Skin epidermis (tissue), 12 donors: ENCODE data around the gene ZNF385A.

Experiments used
- H3K27ac ChIP-seq, 21 experiments: fragments of 200-600 bp; sonication (generic) in 11 of 21; one replicate each; pipeline ENCODE4 v1.5.0; 2020; ENCODE audit warnings: mild to moderate bottlenecking in 3 of 21, inconsistent platforms in 2 of 21, moderate library complexity in 2 of 21
- H3K4me3 ChIP-seq, 7 experiments: fragments of 200-600 bp; sonication (generic) in 2 of 7; one replicate each; pipeline ENCODE4 v1.5.0; 2020; ENCODE audit warnings: inconsistent platforms in 2 of 7, mild to moderate bottlenecking in 2 of 7, moderate library complexity in 1 of 7

ZNF385A gene

GRCh38 chr12:54397157-54397556, 12.6 kb upstream of the ZNF385A start:
- Histone ChIP-seq H3K27ac (no peak overlapping the region), H3K4me3 (no peak overlapping the region)

- Histone ChIP-seq H3K27ac (peak overlapping the region in 1 of 21 experiments; percentile 20), H3K4me3 (no peak overlapping the region)
Observed at GRCh38 chr12:54395545-54395944, 11.0 kb upstream of the ZNF385A start.

GRCh38 chr12:54394986-54395385, 10.5 kb upstream of the ZNF385A start:
- Histone ChIP-seq H3K4me3 (no peak overlapping the region), H3K27ac (no peak overlapping the region)

- H3K4me3 ChIP-seq = no peak overlapping the region
- H3K27ac ChIP-seq = peak overlapping the region in 10 of 21 experiments; percentile 14 to 91 (median 62)
Observed at GRCh38 chr12:54394281-54394719, 9.8 kb upstream of the ZNF385A start.

- Histone ChIP-seq H3K27ac (peak overlapping the region in 16 of 21 experiments; percentile 14 to 91 (median 62)), H3K4me3 (no peak overlapping the region)
Observed at GRCh38 chr12:54393743-54394142, 9.2 kb upstream of the ZNF385A start.

- Histone ChIP-seq H3K27ac (peak overlapping the region in 17 of 21 experiments; percentile 13 to 91 (median 57)), H3K4me3 (no peak overlapping the region)
Observed at GRCh38 chr12:54393207-54393609, 8.7 kb upstream of the ZNF385A start.

GRCh38 chr12:54392485-54393206, 8.1 kb upstream of the ZNF385A start:
- peak overlapping the region in 18 of 21 experiments; percentile 3 to 92 (median 67) for H3K27ac ChIP-seq
- peak overlapping the region in 1 of 7 experiments; percentile 3 for H3K4me3 ChIP-seq

- H3K27ac ChIP-seq = peak overlapping the region; percentile 3 to 93 (median 84)
- peak overlapping the region; percentile 44 to 74 (median 53) for H3K4me3 ChIP-seq
Observed at GRCh38 chr12:54390668-54391551, 6.4 kb upstream of the ZNF385A start.

- peak overlapping the region in 19 of 21 experiments; percentile 31 to 93 (median 84) for H3K27ac ChIP-seq
- peak overlapping the region; percentile 44 to 74 (median 53) for H3K4me3 ChIP-seq
Observed at GRCh38 chr12:54390176-54390667, 5.7 kb upstream of the ZNF385A start.

GRCh38 chr12:54389607-54390175, 5.2 kb upstream of the ZNF385A start:
- Histone ChIP-seq H3K27ac (peak overlapping the region in 18 of 21 experiments; percentile 33 to 93 (median 84)), H3K4me3 (peak overlapping the region; percentile 44 to 74 (median 53))

GRCh38 chr12:54389134-54389508, 4.6 kb upstream of the ZNF385A start:
- peak overlapping the region in 17 of 21 experiments; percentile 33 to 93 (median 84) for H3K27ac ChIP-seq

GRCh38 chr12:54388237-54389133, 4.0 kb upstream of the ZNF385A start:
- no peak overlapping the region for H3K4me3 ChIP-seq
- peak overlapping the region in 20 of 21 experiments; percentile 14 to 93 (median 80) for H3K27ac ChIP-seq

More at GRCh38 chr12:54389134-54389508, 4.6 kb upstream of the ZNF385A start:
- H3K4me3 ChIP-seq = peak overlapping the region in 2 of 7 experiments; percentile 59 to 74

- H3K27ac ChIP-seq = peak overlapping the region in 18 of 21 experiments; percentile 36 to 93 (median 82)
- H3K4me3 ChIP-seq = no peak overlapping the region
Observed at GRCh38 chr12:54387114-54387467, 2.6 kb upstream of the ZNF385A start.

GRCh38 chr12:54386403-54387113, 2.0 kb upstream of the ZNF385A start:
- no peak overlapping the region for H3K4me3 ChIP-seq
- H3K27ac ChIP-seq = peak overlapping the region in 17 of 21 experiments; percentile 70 to 93 (median 84)

- peak overlapping the region in 19 of 21 experiments; percentile 59 to 92 (median 79) for H3K27ac ChIP-seq
- H3K4me3 ChIP-seq = no peak overlapping the region
Observed at GRCh38 chr12:54385251-54385914, 850 bp upstream of the ZNF385A start.

GRCh38 chr12:54383041-54383609, 1.4 kb downstream of the ZNF385A start:
- Histone ChIP-seq H3K4me3 (no peak overlapping the region), H3K27ac (peak overlapping the region in 18 of 21 experiments; percentile 18 to 92 (median 78))

- Histone ChIP-seq H3K27ac (no peak overlapping the region), H3K4me3 (no peak overlapping the region)
Observed at GRCh38 chr12:54381136-54381535, 3.4 kb downstream of the ZNF385A start.
